Kidney glomerular epithelial cell (primary cell): ENCODE results near the gene OR4D1.

ENCODE experiments used
- DNase-seq: peaks from one replicate; lab custom pipeline; 2025; lab: John Stamatoyannopoulos, UW

OR4D1 gene

GRCh38 chr17:58153671-58154070, 5.5 kb downstream of the OR4D1 start:
- no peak for DNase-seq

GRCh38 chr17:58156839-58157803, 8.9 kb downstream of the OR4D1 start:
- DNase-seq, result no peak

- DNase-seq, result no peak
These were observed 10.0 kb downstream of the OR4D1 start for GRCh38 chr17:58158181-58158580.

GRCh38 chr17:58161566-58161965, 13.4 kb downstream of the OR4D1 start:
- DNase-seq, result no peak

GRCh38 chr17:58165981-58166380, 17.8 kb downstream of the OR4D1 start:
- DNase-seq, result no peak

- no peak for DNase-seq
These were observed 18.5 kb downstream of the OR4D1 start, which contains the start of gene OR4D2 for GRCh38 chr17:58166682-58167081. Gene OR4D2, plus strand, starts transcription at chr17:58166982. Its CDS starts 2,674 bp downstream, at chr17:58169656.

GRCh38 chr17:58170622-58171021, 22.4 kb downstream of the OR4D1 start:
- DNase-seq, result no peak

GRCh38 chr17:58172369-58173071, 24.3 kb downstream of the OR4D1 start:
- DNase-seq, result no peak

GRCh38 chr17:58174871-58175270, 26.7 kb downstream of the OR4D1 start:
- no peak for DNase-seq

- no peak for DNase-seq
These were observed 28.0 kb downstream of the OR4D1 start for GRCh38 chr17:58176200-58176599.

- no peak for DNase-seq
These were observed 33.6 kb downstream of the OR4D1 start for GRCh38 chr17:58181796-58182195.

- no peak for DNase-seq
These were observed 35.3 kb downstream of the OR4D1 start for GRCh38 chr17:58183514-58183913.

GRCh38 chr17:58184308-58184985, 36.3 kb downstream of the OR4D1 start:
- DNase-seq, result no peak

GRCh38 chr17:58184986-58185761, 37.0 kb downstream of the OR4D1 start:
- DNase-seq, result no peak

GRCh38 chr17:58186591-58186990, 38.4 kb downstream of the OR4D1 start:
- DNase-seq, result no peak

- no peak for DNase-seq
These were observed 38.9 kb downstream of the OR4D1 start for GRCh38 chr17:58187063-58187462.

- no peak for DNase-seq
These were observed 39.5 kb downstream of the OR4D1 start for GRCh38 chr17:58187675-58188074.

- DNase-seq, result no peak
These were observed 41.4 kb downstream of the OR4D1 start for GRCh38 chr17:58189436-58190146.

- no peak for DNase-seq
These were observed 43.2 kb downstream of the OR4D1 start for GRCh38 chr17:58191241-58191896.

GRCh38 chr17:58192612-58193011, 44.4 kb downstream of the OR4D1 start, which contains the start of gene EPX:
Gene EPX, plus strand, starts transcription at chr17:58192726. Its CDS starts 121 bp downstream, at chr17:58192847.
- no peak for DNase-seq
